HG03095 (cell line): ENCODE measurements around the gene MICAL3.

ENCODE experiments used
- ATAC-seq: cut with Tn5 transposase; IDR thresholded peaks from one replicate; pipeline ENCODE4 v1.9.1; 2021; ENCODE audit warnings: moderate library complexity; ENCODE audit not compliant: unreplicated experiment

The MICAL3 gene

GRCh38 chr22:17955590-17956379, 68.6 kb downstream of the MICAL3 start:
- no peak for ATAC-seq

- no peak for ATAC-seq
These were observed 69.3 kb downstream of the MICAL3 start for GRCh38 chr22:17954860-17955587.

- ATAC-seq, result no peak
These were observed 70.0 kb downstream of the MICAL3 start for GRCh38 chr22:17954200-17954859.

- no peak for ATAC-seq
These were observed 71.2 kb downstream of the MICAL3 start for GRCh38 chr22:17953147-17953546.

- no peak for ATAC-seq
These were observed 72.0 kb downstream of the MICAL3 start for GRCh38 chr22:17952273-17952801.

GRCh38 chr22:17951315-17951714, 73.0 kb downstream of the MICAL3 start:
- ATAC-seq, result no peak

GRCh38 chr22:17950651-17951214, 73.6 kb downstream of the MICAL3 start:
- ATAC-seq, result no peak

GRCh38 chr22:17949642-17950473, 74.5 kb downstream of the MICAL3 start:
- ATAC-seq, result no peak

GRCh38 chr22:17948101-17948500, 76.3 kb downstream of the MICAL3 start:
- ATAC-seq, result no peak

- no peak for ATAC-seq
These were observed 77.5 kb downstream of the MICAL3 start for GRCh38 chr22:17946662-17947367.

GRCh38 chr22:17945888-17946648, 78.3 kb downstream of the MICAL3 start:
- ATAC-seq, result no peak

- ATAC-seq, result no peak
These were observed 79.0 kb downstream of the MICAL3 start for GRCh38 chr22:17945156-17945887.

GRCh38 chr22:17944256-17944655, 80.1 kb downstream of the MICAL3 start:
- no peak for ATAC-seq

GRCh38 chr22:17943533-17944249, 80.7 kb downstream of the MICAL3 start:
- no peak for ATAC-seq

- ATAC-seq, result no peak
These were observed 81.6 kb downstream of the MICAL3 start for GRCh38 chr22:17942721-17943120.

GRCh38 chr22:17941471-17942406, 82.6 kb downstream of the MICAL3 start:
- no peak for ATAC-seq

- no peak for ATAC-seq
These were observed 84.8 kb downstream of the MICAL3 start for GRCh38 chr22:17939579-17939978.
